Lung (tissue), 12 donors: ENCODE measurements around the gene THUMPD1. TPM values are rescaled to one million over a fixed set of nuclear protein-coding genes. Genes with fewer than 3 reads are reported as not detected.

Source experiments
- ATAC-seq: fragments of 200-7000 bp; cut with Tn5 transposase; one replicate; pipeline ENCODE4 v1.9.1; 2020; ENCODE audit warnings: moderate number of reproducible peaks; ENCODE audit not compliant: insufficient read depth, low FRiP score
- DNase-seq, 3 donors: peaks; one replicate each; pipeline ENCODE4 v3.0.0-alpha.2; 2013 to 2017
- H3K27ac ChIP-seq, 2 donors: one replicate each; pipeline ENCODE4 v1.5.1; 2013; ENCODE audit warnings: mild to moderate bottlenecking in 2 of 2, moderate library complexity in 2 of 2, control low read depth in 1 of 2, inconsistent platforms in 1 of 2, low read depth in 1 of 2, low read length in 1 of 2
- H3K27me3 ChIP-seq, 3 donors: one replicate each; pipeline ENCODE4 v1.5.1; 2013; ENCODE audit warnings: low read length in 2 of 3; ENCODE audit not compliant: control insufficient read depth in 3 of 3, insufficient read depth in 3 of 3
- H3K36me3 ChIP-seq, 4 donors: one replicate each; pipeline ENCODE4 v1.5.1; 2013; ENCODE audit warnings: low read length in 4 of 4, mild to moderate bottlenecking in 1 of 4, moderate library complexity in 1 of 4; ENCODE audit not compliant: control insufficient read depth in 4 of 4, insufficient read depth in 4 of 4
- H3K4me1 ChIP-seq, 5 donors: one replicate each; pipeline ENCODE4 v1.5.1; 2013; ENCODE audit warnings: low read length in 5 of 5, mild to moderate bottlenecking in 2 of 5, moderate library complexity in 1 of 5; ENCODE audit not compliant: control insufficient read depth in 5 of 5, insufficient read depth in 5 of 5
- H3K4me3 ChIP-seq: one replicate; pipeline ENCODE4 v1.5.1; 2013; ENCODE audit warnings: mild to moderate bottlenecking, control low read depth, moderate library complexity
- H3K9ac ChIP-seq, 2 donors: one replicate each; pipeline ENCODE4 v1.5.1; 2013; ENCODE audit warnings: low read length in 2 of 2, control low read depth in 1 of 2; ENCODE audit not compliant: insufficient read depth in 1 of 2
- H3K9me3 ChIP-seq, 4 donors: one replicate each; pipeline ENCODE4 v1.5.1; 2013; ENCODE audit warnings: low read length in 3 of 4, mild to moderate bottlenecking in 1 of 4, moderate library complexity in 1 of 4; ENCODE audit not compliant: control insufficient read depth in 4 of 4, insufficient read depth in 3 of 4
- CTCF ChIP-seq: IDR thresholded peaks from 2 replicates; pipeline ENCODE4 v1.5.1; 2012; ENCODE audit warnings: mild to moderate bottlenecking; ENCODE audit errors: control extremely low read depth, extremely low read depth
- WGBS, 2 donors: extraction: QIAGEN DNeasy Blood & Tissue Kit; methylation state at CpG; one replicate each; pipeline ENCODE4 v1.1.7; 2013; 5-methylcytosine and 5-hydroxymethylcytosine counted together
- polyA plus RNA-seq, 2 donors: library from polyadenylated mRNA; stranded (reverse); fragments of 200-250 nt; gene quantifications; one replicate each; pipeline ENCODE4 v1.2.1, GENCODE V29; 2013
- total RNA-seq, 2 donors: library from RNA; depleted of rRNA in 1 of 2; stranded (reverse); fragments of >200 nt in 1 of 2; gene quantifications; one replicate each; pipeline ENCODE4 v1.2.1, GENCODE V29; 2014 to 2021
- donor health status: control.
- donor health status: control.
- donor health status: Bipolar disorder and iron deficiency.
- donor health status: healthy.
- donor health status: DM: yes; HTN: yes; CAD: no.

The THUMPD1 gene
- total and polyA plus RNA-seq, 4 donors, result 16.2 to 64.1 (median 26.4) TPM

GRCh38 chr16:20768818-20769217 is 27.2 kb upstream of the THUMPD1 start:
- ATAC-seq (no peak), DNase-seq (no peak)
- no peaks in the 10 kb centered on the region for H3K9me3 ChIP-seq
- peaks cover 0 to 8% (median 0%) of the 10 kb centered on the region in 5 donors for H3K4me1 ChIP-seq
- TF ChIP-seq CTCF, result no peak
- H3K27me3 ChIP-seq, result no peaks in the 10 kb centered on the region
- no peak overlapping the region for H3K4me3 ChIP-seq
- no peak overlapping the region for H3K27ac ChIP-seq
- 81 to 86% methylated on average over 1 of the region's 1 CpG for WGBS, 2 donors
- H3K9ac ChIP-seq, result no peak overlapping the region
- H3K36me3 ChIP-seq, result no peaks in the 10 kb centered on the region

- DNase-seq, result no peak
- no peaks in the 10 kb centered on the region for H3K9me3 ChIP-seq
- no peaks in the 10 kb centered on the region for H3K36me3 ChIP-seq
- no peak overlapping the region for H3K9ac ChIP-seq
- no peak for TF ChIP-seq CTCF
- H3K27ac ChIP-seq, result no peak overlapping the region
- no peak for ATAC-seq
- H3K4me1 ChIP-seq, result peaks cover 0 to 8% (median 0%) of the 10 kb centered on the region in 5 donors
- WGBS, 2 donors, result 89 to 100% methylated on average over 1 of the region's 1 CpG
- no peak overlapping the region for H3K4me3 ChIP-seq
- H3K27me3 ChIP-seq, result no peaks in the 10 kb centered on the region
Measured at GRCh38 chr16:20768121-20768520, 26.5 kb upstream of the THUMPD1 start.

- DNase-seq (no peak), ATAC-seq (no peak)
- Histone ChIP-seq H3K27ac (no peak overlapping the region), H3K4me1 (peaks cover 0 to 8% (median 0%) of the 10 kb centered on the region in 5 donors), H3K36me3 (no peaks in the 10 kb centered on the region), H3K9me3 (no peaks in the 10 kb centered on the region), H3K4me3 (no peak overlapping the region), H3K27me3 (no peaks in the 10 kb centered on the region), H3K9ac (no peak overlapping the region)
- no peak for TF ChIP-seq CTCF
Measured at GRCh38 chr16:20767577-20767976, 26.0 kb upstream of the THUMPD1 start.

DNA sequence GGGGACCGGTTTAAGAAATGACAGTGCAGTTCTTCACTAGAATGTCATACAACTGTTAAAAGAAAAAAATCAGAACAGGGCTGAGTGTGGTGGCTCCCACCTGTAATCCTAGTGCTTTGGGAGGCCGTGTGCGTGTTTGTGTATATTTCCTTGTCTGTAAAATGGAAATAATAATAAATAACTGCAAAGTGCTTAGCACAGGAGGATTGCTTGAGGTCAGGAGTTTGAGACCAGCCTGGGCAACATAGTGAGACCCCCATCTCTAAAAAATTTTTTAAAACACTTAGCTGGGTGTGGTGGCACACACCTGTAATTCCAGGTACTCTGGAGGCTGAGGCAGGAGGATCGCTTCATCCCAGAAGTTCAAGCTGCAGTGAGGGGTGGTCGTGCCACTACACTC is 24.7 kb upstream of the THUMPD1 start:
- H3K36me3 ChIP-seq, result no peaks in the 10 kb centered on the region
- H3K9me3 ChIP-seq, result peaks cover 0 to 2% (median 0%) of the 10 kb centered on the region in 4 donors
- no peak for DNase-seq
- peaks cover 0 to 8% (median 0%) of the 10 kb centered on the region in 5 donors for H3K4me1 ChIP-seq
- no peak for ATAC-seq
- no peak overlapping the region for H3K4me3 ChIP-seq
- no peak overlapping the region for H3K27ac ChIP-seq
- TF ChIP-seq CTCF, result no peak
- 92 to 93% methylated on average over 5 of the region's 5 CpGs for WGBS, 2 donors
- H3K27me3 ChIP-seq, result no peaks in the 10 kb centered on the region
- no peak overlapping the region for H3K9ac ChIP-seq
